ENCODE data around the gene MTFR2. TPM values are rescaled to one million over a fixed set of nuclear protein-coding genes. Genes with fewer than 3 reads are reported as not detected.

The MTFR2 gene
- 10 to 100 TPM; 29.4 to 34.3 TPM for total RNA-seq

GRCh38 chr6:136249811-136250685 lies at the start of gene MTFR2:
Gene MTFR2 (minus strand): TSS chr6:136250311. CDS start chr6:136249099, 1,212 bp downstream.
- Mint-ChIP-seq H3K27ac (peak within 1 kb of the TSS; percentile 72), H3K27me3 (ENCODE audit: low read depth) (no peaks in the 10 kb centered on the region), H3K36me3 (ENCODE audit: insufficient read depth in 2 of 2) (peaks cover 20 to 33% of the 10 kb centered on the region in 2 donors), H3K4me3 (peak within 1 kb of the TSS; percentile 90 to 99), H3K9me3 (no peaks in the 10 kb centered on the region), H3K4me1 (ENCODE audit: low read depth) (peaks cover 52% of the 10 kb centered on the region)
- peak; percentile 92 to 95 for DNase-seq
- ATAC-seq (replicated peaks in 1 of 2) = peak; percentile 95 to 96

- no peak for ATAC-seq (replicated peaks in 1 of 2)
- no peak for DNase-seq
- no peak overlapping the region for H3K4me3 Mint-ChIP-seq
- peaks cover 25% of the 10 kb centered on the region for H3K4me1 Mint-ChIP-seq (ENCODE audit: low read depth)
- no peak overlapping the region for H3K27ac Mint-ChIP-seq
- H3K36me3 Mint-ChIP-seq (ENCODE audit: insufficient read depth in 2 of 2) = no peaks in the 10 kb centered on the region
- no peaks in the 10 kb centered on the region for H3K9me3 Mint-ChIP-seq
- H3K27me3 Mint-ChIP-seq (ENCODE audit: low read depth) = no peaks in the 10 kb centered on the region
Observed at GRCh38 chr6:136294621-136295020, 44.5 kb upstream of the MTFR2 start.

- Mint-ChIP-seq H3K27ac (peak overlapping the region; percentile 97), H3K9me3 (no peaks in the 10 kb centered on the region), H3K4me3 (peak overlapping the region; percentile 85 to 100), H3K36me3 (ENCODE audit: insufficient read depth in 2 of 2) (peaks cover 5 to 14% of the 10 kb centered on the region in 2 donors), H3K27me3 (ENCODE audit: low read depth) (no peaks in the 10 kb centered on the region), H3K4me1 (ENCODE audit: low read depth) (peaks cover 57% of the 10 kb centered on the region)
- peak; percentile 77 to 87 for DNase-seq
- peak; percentile 52 to 56 for ATAC-seq (replicated peaks in 1 of 2)
Observed at GRCh38 chr6:136290410-136291010, 40.4 kb upstream of the MTFR2 start.

- peak within 1 kb of the TSS; percentile 85 to 100 for H3K4me3 Mint-ChIP-seq
- H3K27me3 Mint-ChIP-seq (ENCODE audit: low read depth) = no peaks in the 10 kb centered on the region
- ATAC-seq (replicated peaks in 1 of 2) (peak; percentile 84), DNase-seq (peak; percentile 99 to 100)
- peaks cover 64% of the 10 kb centered on the region for H3K4me1 Mint-ChIP-seq (ENCODE audit: low read depth)
- peaks cover 5 to 14% of the 10 kb centered on the region in 2 donors for H3K36me3 Mint-ChIP-seq (ENCODE audit: insufficient read depth in 2 of 2)
- no peaks in the 10 kb centered on the region for H3K9me3 Mint-ChIP-seq
- peak within 1 kb of the TSS; percentile 97 for H3K27ac Mint-ChIP-seq
Observed at GRCh38 chr6:136289579-136290409, 39.7 kb upstream of the MTFR2 start, which contains the start of gene BCLAF1. Gene BCLAF1 (minus strand): TSS chr6:136289846. CDS start chr6:136279866, 9,980 bp downstream.

GRCh38 chr6:136289327-136289578 lies 39.1 kb upstream of the MTFR2 start:
- no peaks in the 10 kb centered on the region for H3K9me3 Mint-ChIP-seq
- peak overlapping the region; percentile 97 for H3K27ac Mint-ChIP-seq
- H3K27me3 Mint-ChIP-seq (ENCODE audit: low read depth) = no peaks in the 10 kb centered on the region
- ATAC-seq (replicated peaks in 1 of 2) = peak; percentile 59 to 60
- H3K4me1 Mint-ChIP-seq (ENCODE audit: low read depth) = peaks cover 69% of the 10 kb centered on the region
- DNase-seq = peak; percentile 94 to 95
- peaks cover 5 to 14% of the 10 kb centered on the region in 2 donors for H3K36me3 Mint-ChIP-seq (ENCODE audit: insufficient read depth in 2 of 2)
- peak overlapping the region; percentile 85 to 100 for H3K4me3 Mint-ChIP-seq

- Mint-ChIP-seq H3K4me1 (ENCODE audit: low read depth) (peaks cover 74% of the 10 kb centered on the region), H3K36me3 (ENCODE audit: insufficient read depth in 2 of 2) (peaks cover 5 to 14% of the 10 kb centered on the region in 2 donors), H3K4me3 (peak overlapping the region; percentile 85 to 100), H3K9me3 (no peaks in the 10 kb centered on the region), H3K27me3 (ENCODE audit: low read depth) (no peaks in the 10 kb centered on the region), H3K27ac (peak overlapping the region; percentile 97)
- ATAC-seq (replicated peaks in 1 of 2) (peak; percentile 72 to 74), DNase-seq (peak; percentile 87 to 92)
Observed at GRCh38 chr6:136288566-136289326, 38.6 kb upstream of the MTFR2 start.

- Mint-ChIP-seq H3K4me3 (peak overlapping the region; percentile 88 to 100), H3K4me1 (ENCODE audit: low read depth) (peaks cover 87% of the 10 kb centered on the region), H3K9me3 (no peaks in the 10 kb centered on the region), H3K27me3 (ENCODE audit: low read depth) (no peaks in the 10 kb centered on the region), H3K27ac (peak overlapping the region; percentile 39), H3K36me3 (ENCODE audit: insufficient read depth in 2 of 2) (peaks cover 5 to 32% of the 10 kb centered on the region in 2 donors)
- DNase-seq (no peak), ATAC-seq (replicated peaks in 1 of 2) (no peak)
Observed at GRCh38 chr6:136284909-136285308, 34.8 kb upstream of the MTFR2 start.

GRCh38 chr6:136282906-136283305 lies 32.8 kb upstream of the MTFR2 start:
- Mint-ChIP-seq H3K9me3 (no peaks in the 10 kb centered on the region), H3K4me3 (peak overlapping the region; percentile 50 to 89), H3K36me3 (ENCODE audit: insufficient read depth in 2 of 2) (peaks cover 0 to 24% of the 10 kb centered on the region in 2 donors), H3K27me3 (ENCODE audit: low read depth) (no peaks in the 10 kb centered on the region), H3K27ac (peak overlapping the region; percentile 90), H3K4me1 (ENCODE audit: low read depth) (peaks cover 77% of the 10 kb centered on the region)
- ATAC-seq (replicated peaks in 1 of 2) (no peak), DNase-seq (no peak)

- Mint-ChIP-seq H3K36me3 (ENCODE audit: insufficient read depth in 2 of 2) (peaks cover 2 to 33% of the 10 kb centered on the region in 2 donors), H3K27ac (peak overlapping the region; percentile 84), H3K27me3 (ENCODE audit: low read depth) (no peaks in the 10 kb centered on the region), H3K4me1 (ENCODE audit: low read depth) (peaks cover 57% of the 10 kb centered on the region), H3K9me3 (no peaks in the 10 kb centered on the region), H3K4me3 (peak overlapping the region in 1 of 2 donors; percentile 37)
- ATAC-seq (replicated peaks in 1 of 2) (no peak), DNase-seq (no peak)
Observed at GRCh38 chr6:136280032-136280609, 30.0 kb upstream of the MTFR2 start.

GRCh38 chr6:136274062-136274461 lies 24.0 kb upstream of the MTFR2 start:
- Mint-ChIP-seq H3K27ac (peak overlapping the region; percentile 65), H3K4me1 (ENCODE audit: low read depth) (peaks cover 10% of the 10 kb centered on the region), H3K27me3 (ENCODE audit: low read depth) (no peaks in the 10 kb centered on the region), H3K9me3 (no peaks in the 10 kb centered on the region), H3K36me3 (ENCODE audit: insufficient read depth in 2 of 2) (peaks cover 17 to 58% of the 10 kb centered on the region in 2 donors), H3K4me3 (no peak overlapping the region)
- no peak for ATAC-seq (replicated peaks in 1 of 2)
- no peak for DNase-seq

GRCh38 chr6:136265101-136265500 lies 15.0 kb upstream of the MTFR2 start:
- DNase-seq = no peak
- Mint-ChIP-seq H3K27ac (peak overlapping the region; percentile 91), H3K9me3 (no peaks in the 10 kb centered on the region), H3K4me1 (ENCODE audit: low read depth) (peaks cover 10% of the 10 kb centered on the region), H3K27me3 (ENCODE audit: low read depth) (no peaks in the 10 kb centered on the region), H3K36me3 (ENCODE audit: insufficient read depth in 2 of 2) (peaks cover 24 to 63% of the 10 kb centered on the region in 2 donors), H3K4me3 (no peak overlapping the region)
- no peak for ATAC-seq (replicated peaks in 1 of 2)

- H3K36me3 Mint-ChIP-seq (ENCODE audit: insufficient read depth in 2 of 2) = peaks cover 22 to 53% of the 10 kb centered on the region in 2 donors
- no peaks in the 10 kb centered on the region for H3K9me3 Mint-ChIP-seq
Observed at GRCh38 chr6:136262940-136263339, 12.8 kb upstream of the MTFR2 start.

More at GRCh38 chr6:136262940-136263339, 12.8 kb upstream of the MTFR2 start:
- Mint-ChIP-seq H3K27me3 (ENCODE audit: low read depth) (no peaks in the 10 kb centered on the region), H3K4me3 (no peak overlapping the region), H3K4me1 (ENCODE audit: low read depth) (peaks cover 10% of the 10 kb centered on the region), H3K27ac (peak overlapping the region; percentile 48)
- DNase-seq (no peak), ATAC-seq (replicated peaks in 1 of 2) (no peak)
